ENCODE measurements around the gene APH1A.
A peak's percentile ranks its signal among the peaks of the same experiment; 100 is the strongest.
"Not testable (repeated sequence)": the region's sequence is repeated elsewhere in the genome, so short reads cannot be mapped to it uniquely, and the experiment has no call there.

APH1A gene

GRCh38 chr1:150268705-150269403 lies at the start of gene APH1A:
Gene APH1A (minus strand): TSS chr1:150269016. CDS start chr1:150268810, 206 bp downstream.
- in situ Hi-C loops (cut with HindIII; ENCODE audit: low pct_ligation_motif_present, low pct_unique_long_range_greater_than_20kb, low sequenced_read_pairs) = no loop called here
- DNase-seq = peak; percentile 99

DNA sequence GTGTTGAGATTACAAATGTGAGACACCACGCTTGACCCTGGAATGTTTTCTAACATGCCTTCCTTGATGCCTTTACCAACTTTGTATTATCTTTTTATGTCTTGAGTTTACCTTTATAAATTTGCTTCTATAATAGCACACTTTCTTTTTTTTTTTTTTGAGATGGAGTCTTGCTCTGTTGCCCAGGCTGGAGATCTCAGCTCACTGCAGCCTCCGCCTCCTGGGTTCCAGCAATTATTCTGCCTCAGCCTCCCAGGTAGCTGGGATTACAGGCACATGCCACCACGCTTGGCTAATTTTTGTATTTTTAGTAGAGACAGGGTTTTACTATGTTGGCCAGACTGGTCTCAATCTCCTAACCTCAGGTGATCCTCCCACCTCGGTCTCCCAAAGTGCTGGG lies 45.9 kb upstream of the APH1A start:
- in situ Hi-C loops (cut with HindIII; ENCODE audit: low pct_ligation_motif_present, low pct_unique_long_range_greater_than_20kb, low sequenced_read_pairs); DNase-seq: not testable (repeated sequence)

DNA sequence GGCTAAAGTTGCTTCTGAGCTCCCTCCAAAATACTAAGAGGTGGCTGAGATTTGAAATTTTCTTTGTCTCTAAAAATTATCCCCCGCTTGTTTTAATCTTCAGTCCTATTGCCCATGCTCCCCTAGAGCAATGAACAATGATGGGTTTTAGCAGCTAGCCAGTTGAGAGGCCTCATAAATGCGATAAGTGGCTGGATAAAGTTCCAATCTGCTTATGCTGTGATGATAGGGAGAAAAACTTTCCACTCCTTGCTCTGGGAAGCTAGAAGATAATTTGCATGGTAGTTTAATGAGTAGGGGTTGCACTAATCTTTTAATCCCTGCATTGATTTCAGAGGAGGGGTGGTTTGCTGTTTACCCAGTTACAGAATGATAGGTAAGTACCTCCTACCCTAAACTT lies 42.9 kb upstream of the APH1A start:
- in situ Hi-C loops (cut with HindIII; ENCODE audit: low pct_ligation_motif_present, low pct_unique_long_range_greater_than_20kb, low sequenced_read_pairs) = no loop called here

DNA sequence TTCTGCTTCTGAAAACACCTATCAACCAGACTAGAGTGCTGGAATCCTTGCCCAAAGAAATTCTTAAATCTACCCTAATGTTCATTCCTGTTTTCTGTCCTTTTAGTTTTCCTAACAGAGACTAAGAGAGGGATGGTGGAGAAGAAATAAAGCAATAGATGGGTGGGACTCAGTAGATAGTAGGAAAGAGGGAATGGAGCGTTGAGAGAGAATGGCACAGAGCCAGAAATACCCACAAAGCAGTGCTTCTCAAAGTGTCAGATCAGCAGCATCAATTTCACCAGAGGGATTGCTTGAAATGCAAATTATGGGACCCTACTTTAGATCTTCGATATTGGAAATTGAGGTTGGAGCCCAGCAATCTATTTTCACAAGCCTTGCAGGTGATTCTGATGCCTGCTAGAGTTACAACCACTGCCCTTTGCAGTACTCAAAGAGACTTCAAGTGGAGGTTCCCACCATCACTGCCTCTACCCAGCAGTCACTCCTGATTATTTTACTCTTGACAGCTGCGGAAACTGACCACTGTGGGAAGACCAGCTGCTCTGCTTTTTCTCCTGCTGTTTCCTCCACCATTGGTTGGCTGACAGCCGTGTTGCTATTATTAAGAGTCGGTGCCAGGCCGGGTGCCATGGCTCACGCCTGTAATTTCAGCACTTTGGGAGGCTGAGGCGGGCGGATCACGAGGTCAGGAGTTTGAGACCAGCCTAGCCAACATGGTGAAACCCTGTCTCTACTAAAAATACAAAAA lies 41.1 kb upstream of the APH1A start:
- DNase-seq = no peak
- in situ Hi-C loops (cut with HindIII; ENCODE audit: low pct_ligation_motif_present, low pct_unique_long_range_greater_than_20kb, low sequenced_read_pairs) = no loop called here

More for the DNA sequence above, 42.9 kb upstream of the APH1A start:
- DNase-seq = no peak

DNA sequence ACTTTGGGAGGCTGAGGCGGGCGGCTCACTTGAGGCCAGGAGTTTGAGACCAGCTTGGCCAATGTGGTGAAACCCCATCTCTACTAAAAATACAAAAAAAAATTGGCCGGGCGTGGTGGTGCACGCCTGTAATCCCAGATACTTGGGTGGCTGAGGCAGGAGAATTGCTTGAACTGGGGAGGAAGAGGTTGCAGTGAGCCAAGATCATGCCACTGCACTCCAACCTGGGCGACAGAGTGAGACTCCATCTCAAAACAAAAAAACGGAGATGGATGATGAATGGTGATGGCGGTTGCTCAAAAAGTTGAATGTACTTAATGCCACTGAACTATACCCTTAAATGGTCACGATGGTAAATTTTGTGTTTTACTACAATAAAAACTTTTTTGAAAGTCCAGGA lies 39.8 kb upstream of the APH1A start:
- in situ Hi-C loops (cut with HindIII; ENCODE audit: low pct_ligation_motif_present, low pct_unique_long_range_greater_than_20kb, low sequenced_read_pairs) = not testable (repeated sequence)

DNA sequence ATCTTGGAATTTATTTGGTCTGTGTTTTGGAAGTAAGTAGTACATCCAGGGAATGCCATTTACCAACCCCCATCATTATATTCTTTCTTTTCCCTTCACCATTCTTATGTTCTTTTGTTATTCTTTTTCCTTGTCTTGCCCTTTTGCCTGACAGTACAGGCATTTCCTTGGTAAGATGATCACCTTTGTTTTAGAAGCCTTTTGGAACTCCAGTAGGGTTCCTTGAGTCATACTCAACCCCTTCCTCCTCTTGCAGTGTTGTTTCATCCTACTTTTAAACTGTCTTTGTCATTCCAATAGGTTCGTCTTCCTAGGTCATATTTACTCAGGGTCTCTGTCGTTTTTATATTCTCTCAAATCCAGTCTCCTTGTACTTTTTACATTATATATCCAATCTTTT lies 34.1 kb upstream of the APH1A start:
- DNase-seq = no peak
- in situ Hi-C loops (cut with HindIII; ENCODE audit: low pct_ligation_motif_present, low pct_unique_long_range_greater_than_20kb, low sequenced_read_pairs) = no loop called here

More for the DNA sequence above, 39.8 kb upstream of the APH1A start:
- not testable (repeated sequence) for DNase-seq

DNA sequence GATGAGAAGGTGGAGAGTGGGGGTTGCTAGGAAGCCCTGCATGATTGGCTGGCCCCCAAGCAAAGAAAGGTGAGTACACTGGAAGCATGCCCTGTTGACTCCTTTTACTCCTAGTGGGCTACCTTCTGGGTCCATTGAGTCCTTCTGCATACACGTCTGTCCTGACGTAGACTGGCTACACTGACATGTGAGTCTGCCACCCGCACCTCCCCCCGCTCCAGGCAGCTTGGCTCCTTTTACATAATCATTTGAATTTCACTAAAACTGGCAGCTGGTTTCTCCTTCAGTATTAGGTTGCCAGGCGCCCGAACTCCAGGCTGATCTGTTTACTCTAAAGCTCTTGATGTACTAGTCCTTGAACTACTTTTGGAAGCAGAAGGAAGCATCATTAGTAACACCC lies 33.5 kb upstream of the APH1A start:
- no peak for DNase-seq
- in situ Hi-C loops (cut with HindIII; ENCODE audit: low pct_ligation_motif_present, low pct_unique_long_range_greater_than_20kb, low sequenced_read_pairs) = no loop called here

- DNase-seq = no peak
- in situ Hi-C loops (cut with HindIII; ENCODE audit: low pct_ligation_motif_present, low pct_unique_long_range_greater_than_20kb, low sequenced_read_pairs) = no loop called here
Measured at GRCh38 chr1:150299716-150300115, 30.9 kb upstream of the APH1A start.

DNA sequence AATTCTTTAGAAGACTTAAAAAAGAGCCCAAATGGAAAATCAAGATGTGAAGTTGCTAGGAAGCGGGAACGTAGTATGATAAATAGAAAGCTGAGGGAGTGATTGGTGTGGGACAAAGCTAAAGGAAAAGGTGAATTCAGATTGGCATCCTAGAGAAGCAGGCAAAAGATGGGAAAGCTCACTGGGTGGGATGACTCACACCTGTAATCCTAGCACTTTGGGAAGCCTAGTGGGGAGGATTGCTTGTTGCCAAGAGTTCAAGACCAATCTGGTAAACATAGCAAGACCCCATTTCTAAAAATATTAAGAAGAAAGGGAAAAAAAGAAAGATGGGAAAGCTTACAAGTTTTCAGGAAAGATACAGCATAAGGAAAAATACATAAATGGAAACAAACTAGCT lies 26.7 kb upstream of the APH1A start:
- no peak for DNase-seq
- in situ Hi-C loops (cut with HindIII; ENCODE audit: low pct_ligation_motif_present, low pct_unique_long_range_greater_than_20kb, low sequenced_read_pairs) = no loop called here

DNA sequence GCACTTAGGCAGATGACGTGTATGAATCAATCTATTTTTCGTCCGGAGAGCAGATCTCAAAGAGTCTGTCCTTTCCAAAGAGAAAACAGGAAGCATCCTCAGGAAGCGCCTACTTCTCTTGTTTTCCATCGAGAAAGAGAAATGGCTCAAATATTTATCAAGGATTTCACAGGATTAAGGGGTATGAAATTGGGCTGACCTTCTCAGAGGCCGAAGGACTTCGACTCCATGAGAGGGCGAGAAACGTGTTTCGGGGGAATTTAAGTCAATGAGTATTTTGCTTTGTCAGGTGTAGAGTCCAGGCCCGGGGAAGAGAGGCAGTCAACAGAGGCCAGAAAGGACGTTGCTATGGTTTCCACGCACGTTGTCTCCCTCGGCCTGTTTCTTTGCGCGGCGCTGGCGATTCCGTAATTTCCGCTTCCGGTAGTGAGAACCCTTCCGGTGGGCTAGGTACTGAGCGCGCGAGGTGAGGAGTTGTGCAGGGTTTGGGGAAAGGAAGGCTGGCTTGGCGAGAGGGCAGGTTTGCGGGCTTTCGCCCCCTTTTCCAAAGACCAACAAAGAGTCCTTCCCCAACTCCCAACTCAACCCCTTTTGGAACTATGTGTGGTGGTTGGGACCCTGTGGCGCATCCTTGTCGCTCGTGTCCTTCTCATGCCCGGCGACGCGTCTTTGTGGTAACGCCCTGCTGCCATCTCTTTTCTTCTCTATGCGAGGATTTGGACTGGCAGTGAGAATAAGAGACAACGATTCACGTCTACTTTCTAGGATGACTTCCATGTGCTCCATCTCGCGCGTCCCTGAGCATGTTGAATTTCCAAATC lies 24.8 kb upstream of the APH1A start, which contains the start of gene MRPS21:
TSS of gene MRPS21 (plus strand) at position 429 of the 821 bp plus-strand sequence. CDS start 506 bp downstream, outside the sequence.
- in situ Hi-C loops (cut with HindIII; ENCODE audit: low pct_ligation_motif_present, low pct_unique_long_range_greater_than_20kb, low sequenced_read_pairs) = no loop called here
- DNase-seq = peak; percentile 95

GRCh38 chr1:150288822-150289221 lies 20.0 kb upstream of the APH1A start:
- DNase-seq = no peak
- in situ Hi-C loops (cut with HindIII; ENCODE audit: low pct_ligation_motif_present, low pct_unique_long_range_greater_than_20kb, low sequenced_read_pairs) = no loop called here

DNA sequence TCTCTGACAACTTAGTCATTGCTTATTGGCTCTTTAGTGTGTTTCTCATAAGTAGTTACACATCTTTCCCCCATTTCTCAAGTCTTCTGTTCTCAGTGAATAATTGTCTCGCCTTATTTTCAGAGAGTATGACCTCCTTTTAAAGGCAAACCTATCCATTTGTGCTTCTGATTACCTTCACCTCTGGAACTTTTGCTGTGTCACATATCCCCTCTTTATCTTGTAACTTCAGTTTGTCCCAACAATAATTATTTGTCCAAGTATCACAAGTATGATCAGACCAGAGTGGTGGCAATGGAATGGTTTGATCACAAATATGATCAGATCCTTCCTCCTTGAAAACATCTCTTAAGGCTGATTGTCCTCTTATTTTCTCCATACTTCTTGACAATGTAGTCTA lies 19.6 kb upstream of the APH1A start:
- in situ Hi-C loops (cut with HindIII; ENCODE audit: low pct_ligation_motif_present, low pct_unique_long_range_greater_than_20kb, low sequenced_read_pairs) = no loop called here
- no peak for DNase-seq

- DNase-seq = no peak
- in situ Hi-C loops (cut with HindIII; ENCODE audit: low pct_ligation_motif_present, low pct_unique_long_range_greater_than_20kb, low sequenced_read_pairs) = no loop called here
Measured at GRCh38 chr1:150283260-150283659, 14.4 kb upstream of the APH1A start.

DNA sequence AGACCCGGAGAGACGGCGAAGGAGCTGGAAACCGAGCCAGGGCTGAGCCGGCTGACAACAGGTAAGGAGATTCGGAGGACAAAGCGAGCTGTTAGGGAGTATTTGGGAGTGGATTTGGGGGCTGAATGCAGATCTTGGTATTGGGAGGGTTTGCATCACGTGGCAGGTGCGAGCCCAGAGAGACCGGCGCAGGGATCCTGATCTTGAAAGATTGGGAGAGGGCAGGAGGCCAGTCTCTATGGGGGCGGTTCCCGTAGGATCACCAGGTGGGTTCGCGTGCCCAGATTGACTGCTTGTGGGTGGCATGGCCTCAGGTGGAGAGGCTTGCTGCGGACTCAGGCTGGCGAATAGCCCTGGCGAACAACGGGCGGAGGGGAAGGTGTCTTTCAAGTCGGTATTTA lies 13.7 kb upstream of the APH1A start:
- no peak for DNase-seq
- in situ Hi-C loops (cut with HindIII; ENCODE audit: low pct_ligation_motif_present, low pct_unique_long_range_greater_than_20kb, low sequenced_read_pairs) = no loop called here

- DNase-seq = peak; percentile 99
- in situ Hi-C loops (cut with HindIII; ENCODE audit: low pct_ligation_motif_present, low pct_unique_long_range_greater_than_20kb, low sequenced_read_pairs) = no loop called here
Measured at GRCh38 chr1:150281758-150282557, 13.1 kb upstream of the APH1A start, which contains the start of gene CIART. Gene CIART (plus strand): TSS chr1:150282554. CDS start chr1:150283268, 714 bp downstream.

DNA sequence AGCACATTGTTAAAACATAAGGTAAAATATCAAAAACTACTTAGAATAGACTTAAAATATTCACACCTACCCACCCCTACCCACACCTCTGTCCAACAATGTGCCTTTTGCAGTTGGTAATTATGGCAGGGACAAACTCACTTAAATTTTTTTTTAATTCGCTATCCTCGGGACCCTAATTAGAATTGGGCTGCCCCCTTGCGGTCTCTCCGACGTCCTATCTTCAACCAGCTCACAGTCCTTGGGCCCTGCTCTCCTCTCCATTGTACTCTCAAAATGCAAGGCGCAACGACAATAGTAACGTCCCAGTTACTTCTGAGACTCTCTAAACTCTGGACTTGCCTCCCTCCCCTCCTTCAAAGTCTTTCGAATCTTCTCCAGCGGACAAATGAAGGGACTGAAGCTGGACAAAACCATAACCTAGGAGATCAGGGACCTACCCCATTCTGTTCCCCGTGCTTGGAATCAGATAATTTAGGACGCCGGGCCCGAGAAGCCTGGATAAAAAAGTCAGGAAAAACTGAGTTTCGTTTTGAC lies 12.5 kb upstream of the APH1A start:
- in situ Hi-C loops (cut with HindIII; ENCODE audit: low pct_ligation_motif_present, low pct_unique_long_range_greater_than_20kb, low sequenced_read_pairs) = no loop called here
- DNase-seq = peak; percentile 82

GRCh38 chr1:150280138-150280707 lies 11.4 kb upstream of the APH1A start:
- in situ Hi-C loops (cut with HindIII; ENCODE audit: low pct_ligation_motif_present, low pct_unique_long_range_greater_than_20kb, low sequenced_read_pairs) = no loop called here
- DNase-seq = no peak

GRCh38 chr1:150273311-150273710 lies 4.5 kb upstream of the APH1A start:
- in situ Hi-C loops (cut with HindIII; ENCODE audit: low pct_ligation_motif_present, low pct_unique_long_range_greater_than_20kb, low sequenced_read_pairs) = no loop called here
- DNase-seq = no peak
